ENCODE results near the gene CD101. TPM values are rescaled to one million over a fixed set of nuclear protein-coding genes. Genes with fewer than 3 reads are reported as not detected.

The CD101 gene
- total RNA-seq, 2 donors from 2014 or later, result 0.26 to 0.33 TPM

DNA sequence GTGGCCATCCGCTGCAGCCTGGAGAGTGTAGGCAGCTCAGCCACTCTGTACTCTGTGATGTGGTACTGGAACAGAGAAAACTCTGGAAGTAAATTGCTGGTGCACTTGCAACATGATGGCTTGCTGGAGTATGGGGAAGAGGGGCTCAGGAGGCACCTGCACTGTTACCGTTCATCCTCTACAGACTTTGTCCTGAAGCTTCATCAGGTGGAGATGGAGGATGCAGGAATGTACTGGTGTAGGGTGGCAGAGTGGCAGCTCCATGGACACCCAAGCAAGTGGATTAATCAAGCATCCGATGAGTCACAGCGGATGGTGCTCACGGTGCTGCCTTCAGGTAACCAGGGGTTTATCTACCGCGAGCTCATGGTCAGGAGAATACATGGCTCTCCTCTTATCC is 24.0 kb downstream of the CD101 start:
- Histone ChIP-seq H3K4me3 (no peak overlapping the region), H3K4me1 (peaks cover 5% of the 10 kb centered on the region), H3K27ac (no peak overlapping the region), H3K36me3 (replicated peaks in 1 of 2; ENCODE audit: insufficient read depth in 1 of 2, low read depth in 2 of 2) (no peaks in the 10 kb centered on the region), H3K9me3 (no peaks in the 10 kb centered on the region), H3K27me3 (no peaks in the 10 kb centered on the region)
- DNase-seq, result no peak
- no peak for ATAC-seq
- intact Hi-C loops (cut with DNase I), result no loop called here
- TF ChIP-seq POLR2A (IDR thresholded peaks at IDR 0.05), result no peak
- TF ChIP-seq, protein P1, sequence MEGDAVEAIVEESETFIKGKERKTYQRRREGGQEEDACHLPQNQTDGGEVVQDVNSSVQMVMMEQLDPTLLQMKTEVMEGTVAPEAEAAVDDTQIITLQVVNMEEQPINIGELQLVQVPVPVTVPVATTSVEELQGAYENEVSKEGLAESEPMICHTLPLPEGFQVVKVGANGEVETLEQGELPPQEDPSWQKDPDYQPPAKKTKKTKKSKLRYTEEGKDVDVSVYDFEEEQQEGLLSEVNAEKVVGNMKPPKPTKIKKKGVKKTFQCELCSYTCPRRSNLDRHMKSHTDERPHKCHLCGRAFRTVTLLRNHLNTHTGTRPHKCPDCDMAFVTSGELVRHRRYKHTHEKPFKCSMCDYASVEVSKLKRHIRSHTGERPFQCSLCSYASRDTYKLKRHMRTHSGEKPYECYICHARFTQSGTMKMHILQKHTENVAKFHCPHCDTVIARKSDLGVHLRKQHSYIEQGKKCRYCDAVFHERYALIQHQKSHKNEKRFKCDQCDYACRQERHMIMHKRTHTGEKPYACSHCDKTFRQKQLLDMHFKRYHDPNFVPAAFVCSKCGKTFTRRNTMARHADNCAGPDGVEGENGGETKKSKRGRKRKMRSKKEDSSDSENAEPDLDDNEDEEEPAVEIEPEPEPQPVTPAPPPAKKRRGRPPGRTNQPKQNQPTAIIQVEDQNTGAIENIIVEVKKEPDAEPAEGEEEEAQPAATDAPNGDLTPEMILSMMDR (IDR thresholded peaks at IDR 0.05), result no peak
- WGBS, 2 donors, result 93 to 96% methylated on average over 7 of the region's 7 CpGs

DNA sequence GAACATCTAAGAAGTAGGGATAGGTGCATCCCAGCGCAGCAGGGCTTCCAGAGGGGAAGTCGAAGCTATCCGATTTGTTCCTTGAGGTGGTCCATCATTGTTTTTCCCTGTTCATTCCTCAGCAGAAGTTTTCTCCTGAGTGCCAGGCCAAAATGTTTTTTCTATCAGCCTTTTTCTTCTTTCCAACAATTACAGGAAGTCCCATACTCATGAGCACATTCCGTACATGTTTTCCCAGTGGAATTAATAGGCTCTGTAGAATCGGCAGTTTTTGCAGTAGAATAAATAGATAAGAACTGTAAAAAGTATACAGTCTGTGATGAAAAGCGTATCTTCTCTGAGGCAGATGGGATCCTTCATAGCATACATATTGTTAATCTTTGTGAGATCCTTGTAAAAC is 24.8 kb downstream of the CD101 start:
- DNase-seq (no peak), ATAC-seq (no peak)
- H3K36me3 ChIP-seq (replicated peaks in 1 of 2; ENCODE audit: insufficient read depth in 1 of 2, low read depth in 2 of 2), result no peaks in the 10 kb centered on the region
- no peak for TF ChIP-seq POLR2A (IDR thresholded peaks at IDR 0.05)
- TF ChIP-seq, protein P1 (IDR thresholded peaks at IDR 0.05), result no peak
- no peaks in the 10 kb centered on the region for H3K27me3 ChIP-seq
- intact Hi-C loops (cut with DNase I), result no loop called here
- peaks cover 5% of the 10 kb centered on the region for H3K4me1 ChIP-seq
- H3K27ac ChIP-seq, result peak overlapping the region in 2 of 4 donors; percentile 40 to 41
- 64 to 69% methylated on average over 6 of the region's 6 CpGs for WGBS, 2 donors
- no peak overlapping the region for H3K4me3 ChIP-seq
- no peaks in the 10 kb centered on the region for H3K9me3 ChIP-seq

DNA sequence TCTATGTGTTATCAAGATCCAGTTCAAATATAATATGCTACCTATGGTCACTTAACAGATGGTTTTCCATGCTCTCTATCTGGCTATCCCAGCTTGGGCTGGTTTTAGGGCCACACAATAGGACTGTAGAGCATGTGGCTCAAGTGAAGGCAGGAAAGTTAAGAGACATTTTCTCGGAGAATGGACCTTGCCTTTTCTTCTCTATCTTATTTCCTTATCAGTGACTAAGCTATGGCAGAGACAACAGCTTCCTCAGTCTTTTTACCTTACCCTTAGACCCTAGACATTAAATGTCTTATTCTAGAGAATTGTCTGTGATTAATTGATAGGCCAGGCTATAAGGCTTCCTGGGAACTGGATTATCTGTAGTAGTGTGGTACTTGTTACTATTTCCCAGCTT is 28.1 kb downstream of the CD101 start:
- 59 to 79% methylated on average over 1 of the region's 1 CpG for WGBS, 2 donors
- intact Hi-C loops (cut with DNase I), result no loop called here
- Histone ChIP-seq H3K27ac (no peak overlapping the region), H3K4me3 (no peak overlapping the region), H3K36me3 (replicated peaks in 1 of 2; ENCODE audit: insufficient read depth in 1 of 2, low read depth in 2 of 2) (no peaks in the 10 kb centered on the region), H3K4me1 (peaks cover 5% of the 10 kb centered on the region), H3K27me3 (no peaks in the 10 kb centered on the region), H3K9me3 (no peaks in the 10 kb centered on the region)
- no peak for TF ChIP-seq POLR2A (IDR thresholded peaks at IDR 0.05)
- TF ChIP-seq, protein P1 (IDR thresholded peaks at IDR 0.05), result no peak
- DNase-seq (no peak), ATAC-seq (no peak)

DNA sequence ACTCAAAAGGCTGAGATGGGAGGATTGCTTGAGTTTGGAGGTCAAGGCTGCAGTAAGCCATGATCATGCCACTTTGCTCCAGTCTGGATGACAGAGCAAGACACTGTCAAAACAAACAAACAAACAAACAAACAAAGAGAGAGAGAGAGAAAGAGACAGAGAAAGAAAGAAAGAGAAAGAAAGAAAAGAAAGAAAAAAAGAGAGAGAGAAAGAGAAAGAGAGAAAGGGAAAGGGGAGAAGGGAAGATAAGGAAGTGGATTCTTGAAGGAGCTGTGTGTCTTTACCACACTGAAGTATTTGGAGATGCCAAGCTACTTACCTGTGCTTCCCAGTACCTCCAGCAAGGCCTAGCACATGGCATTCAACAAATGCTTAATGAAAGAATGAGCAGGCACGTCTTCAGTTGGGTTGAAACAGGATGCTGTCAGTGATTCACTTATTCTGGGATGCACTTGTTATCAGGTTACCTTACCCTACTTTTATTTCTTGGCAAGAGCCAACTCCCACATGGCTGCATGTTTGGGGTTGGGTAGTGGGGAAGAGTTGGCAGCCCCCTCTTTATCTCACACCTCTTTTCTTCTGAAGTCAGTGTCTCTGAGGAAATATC is 28.8 kb downstream of the CD101 start:
- 93 to 95% methylated on average over 1 of the region's 1 CpG for whole genome bisulfite sequencing, 2 donors
- H3K27ac ChIP-seq, result no peak overlapping the region
- H3K27me3 ChIP-seq, result no peaks in the 10 kb centered on the region
- H3K36me3 ChIP-seq (replicated peaks in 1 of 2; ENCODE audit: insufficient read depth in 1 of 2, low read depth in 2 of 2), result no peaks in the 10 kb centered on the region
- TF ChIP-seq, protein P1 (IDR thresholded peaks at IDR 0.05), result no peak
- TF ChIP-seq POLR2A (IDR thresholded peaks at IDR 0.05), result no peak
- intact Hi-C loops (cut with DNase I), result no loop called here
- no peak for ATAC-seq
- no peaks in the 10 kb centered on the region for H3K9me3 ChIP-seq
- no peak overlapping the region for H3K4me3 ChIP-seq
- peaks cover 5% of the 10 kb centered on the region for H3K4me1 ChIP-seq
- no peak for DNase-seq

DNA sequence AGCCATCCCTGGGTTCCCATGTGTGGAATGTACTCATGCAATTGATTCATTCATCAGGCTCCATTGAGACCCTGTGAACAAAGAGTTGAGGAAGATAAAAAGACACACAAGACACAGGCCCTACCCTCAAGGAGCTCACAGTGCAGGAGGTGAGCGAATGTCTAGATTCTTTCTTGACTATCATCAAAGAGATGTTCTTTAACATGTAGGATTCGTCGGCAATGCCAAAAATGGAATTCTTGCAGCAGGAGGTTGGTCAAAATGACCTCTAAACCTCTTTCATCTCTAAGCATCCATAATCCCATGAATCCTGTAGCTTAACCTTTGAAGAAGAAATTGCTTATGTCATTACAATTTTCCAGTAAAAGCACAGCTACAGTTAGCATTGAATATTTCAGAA is 30.7 kb downstream of the CD101 start:
- Histone ChIP-seq H3K9me3 (no peaks in the 10 kb centered on the region), H3K4me1 (no peaks in the 10 kb centered on the region), H3K4me3 (no peak overlapping the region), H3K27me3 (no peaks in the 10 kb centered on the region), H3K27ac (no peak overlapping the region), H3K36me3 (replicated peaks in 1 of 2; ENCODE audit: insufficient read depth in 1 of 2, low read depth in 2 of 2) (no peaks in the 10 kb centered on the region)
- intact Hi-C loops (cut with DNase I), result no loop called here
- DNase-seq (no peak), ATAC-seq (no peak)
- 95 to 98% methylated on average over 3 of the region's 3 CpGs for whole genome bisulfite sequencing, 2 donors
- TF ChIP-seq POLR2A (IDR thresholded peaks at IDR 0.05), result no peak
- TF ChIP-seq, protein P1 (IDR thresholded peaks at IDR 0.05), result no peak

Data from body of pancreas (tissue), 4 donors.